OCI-LY3 (cell line): Measurements from ENCODE around the gene TPMT.

Experiments
- CTCF ChIP-seq: fragments of 200-600, 300-600 bp; sonication (generic); IDR thresholded peaks from 2 replicates; pipeline ENCODE4 v1.5.1; 2014; ENCODE audit warnings: antibody characterized with exemption, low read length, low read depth
- EZH2phosphoT487 ChIP-seq: fragments of 200-600 bp; shearing (Covaris generic); IDR thresholded peaks from 2 replicates; pipeline ENCODE4 v1.6.1; 2018; ENCODE audit warnings: antibody characterized with exemption, mixed run types, low read depth

- TF ChIP-seq EZH2phosphoT487 (no peak), CTCF (no peak)
These were observed 39.5 kb downstream of the TPMT start for GRCh38 chr6:18115356-18115755.
